Fibroblast of skin of right biceps (primary cell): ENCODE data around the gene CCNT1.
"Not testable (repeated sequence)": the region's sequence is repeated elsewhere in the genome, so short reads cannot be mapped to it uniquely, and the experiment has no call there.

Experiments
- DNase-seq: peaks from one replicate; pipeline ENCODE4 v3.0.0-alpha.2; 2013

CCNT1 gene

DNA sequence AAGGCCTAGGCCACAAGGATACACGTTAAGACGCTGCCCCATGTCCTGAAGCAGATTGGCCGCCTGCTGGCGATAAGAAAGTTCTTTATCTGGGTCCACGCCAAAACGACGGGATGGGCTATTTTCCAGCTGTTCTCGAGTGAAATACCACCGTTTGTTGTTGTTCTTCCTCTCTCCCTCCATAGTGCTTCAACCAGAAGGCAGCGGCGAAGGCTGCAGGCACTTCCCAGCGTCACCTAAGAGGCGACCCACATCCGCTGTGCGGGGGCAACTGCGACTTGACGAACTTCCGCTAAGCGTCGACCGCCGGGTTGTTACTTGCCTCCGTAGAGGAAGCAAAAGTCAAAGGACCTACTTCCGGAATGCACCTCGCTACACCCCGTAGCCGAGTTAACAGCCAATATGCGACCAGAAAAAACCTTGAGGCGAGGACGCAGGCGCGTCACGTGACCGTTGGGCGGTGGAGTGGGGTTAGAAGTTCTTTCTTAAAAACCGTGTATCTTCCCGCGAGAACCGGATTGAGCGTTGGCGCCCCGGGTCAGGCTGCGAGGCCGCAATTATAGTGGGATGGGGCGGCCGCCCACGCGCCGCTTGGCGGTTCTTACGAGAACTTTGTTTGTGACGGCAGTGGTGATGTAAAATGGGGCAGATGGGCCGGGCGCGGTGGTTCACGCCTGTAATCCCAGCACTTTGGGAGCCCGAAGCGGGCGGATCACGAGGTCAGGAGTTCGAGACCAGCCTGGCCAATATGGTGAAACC is at the start of gene CCNT1:
Gene CCNT1 (minus strand): TSS at position 215 of the 759 bp plus-strand sequence. CDS start 32 bp downstream, at position 183.
- peak; percentile 100 for DNase-seq

DNA sequence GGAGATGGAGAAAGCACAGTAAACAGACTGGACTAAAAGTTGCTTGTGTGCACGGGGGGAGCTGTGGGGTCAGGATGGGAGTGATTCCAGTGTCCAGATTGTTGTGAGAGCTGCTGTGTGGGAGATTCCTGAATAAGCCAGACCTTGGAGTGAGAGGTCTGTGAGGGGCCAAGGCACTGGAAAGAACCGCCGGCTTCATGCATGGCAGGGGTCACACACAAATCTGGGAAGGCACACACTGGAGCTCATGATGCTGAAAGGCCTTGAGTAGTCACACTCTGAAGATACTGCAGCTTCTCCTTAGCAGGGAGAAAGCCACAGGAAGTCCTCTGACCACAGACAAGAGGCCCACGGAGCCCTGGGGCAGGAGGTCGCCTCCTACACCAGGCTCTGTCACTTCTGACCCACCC is 49.3 kb upstream of the CCNT1 start:
- DNase-seq = no peak

DNA sequence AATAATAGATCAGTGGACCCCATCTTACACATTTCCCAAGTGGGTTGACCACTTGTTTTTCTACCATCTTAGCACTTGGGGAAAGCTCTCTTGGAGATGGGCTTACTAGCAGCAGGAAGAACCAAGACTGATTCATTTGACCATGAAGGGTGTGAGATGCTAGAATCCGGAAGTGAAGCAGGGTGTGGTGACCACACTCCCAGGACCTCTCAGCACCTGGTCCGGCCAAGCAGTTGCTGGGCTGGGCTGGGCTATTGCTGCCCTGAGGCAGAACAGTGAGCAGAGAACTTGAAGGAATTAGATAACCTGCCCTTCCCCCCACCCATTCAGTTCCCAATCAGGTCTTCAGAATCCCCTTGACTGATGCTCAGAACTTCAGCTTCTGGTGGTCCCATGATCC is 48.0 kb upstream of the CCNT1 start:
- no peak for DNase-seq

DNA sequence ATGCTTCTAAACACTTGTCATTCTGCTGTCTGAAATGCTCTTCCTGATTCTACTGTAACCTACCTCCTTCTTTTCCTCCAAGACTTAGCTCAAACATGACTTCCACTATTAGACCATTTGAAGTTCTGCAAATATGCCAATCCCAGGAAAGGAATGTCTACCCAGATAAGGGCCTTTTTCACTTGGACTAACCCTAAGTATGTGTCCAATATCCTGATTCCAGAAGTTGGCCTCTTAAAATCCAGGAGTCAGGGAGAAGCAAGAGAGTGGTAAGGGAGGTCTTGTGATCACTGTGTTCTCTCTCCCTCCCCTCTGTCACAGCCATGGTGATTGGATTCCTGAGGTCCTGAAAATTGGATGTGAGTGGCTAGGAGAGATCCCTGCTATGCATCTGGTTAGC is 42.2 kb upstream of the CCNT1 start:
- no peak for DNase-seq

DNA sequence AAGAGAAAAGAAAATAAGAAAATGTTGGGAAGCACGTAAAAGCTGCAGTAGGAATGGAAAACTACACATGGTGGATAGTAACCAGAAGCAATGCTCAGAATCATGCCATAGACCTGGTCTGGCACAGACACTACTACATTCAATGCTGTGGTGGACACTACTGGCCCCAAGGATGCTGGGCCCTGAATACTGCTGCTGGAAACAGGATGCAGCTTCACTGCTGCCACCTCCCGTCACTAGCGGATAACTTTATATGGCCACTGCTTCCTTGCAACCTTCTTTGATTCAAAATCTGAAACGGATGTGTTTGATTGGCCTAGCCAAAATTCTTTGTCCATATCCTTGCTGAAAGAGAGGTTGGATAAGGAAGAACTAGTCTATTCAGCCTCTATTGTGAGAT is 41.7 kb upstream of the CCNT1 start:
- no peak for DNase-seq

DNA sequence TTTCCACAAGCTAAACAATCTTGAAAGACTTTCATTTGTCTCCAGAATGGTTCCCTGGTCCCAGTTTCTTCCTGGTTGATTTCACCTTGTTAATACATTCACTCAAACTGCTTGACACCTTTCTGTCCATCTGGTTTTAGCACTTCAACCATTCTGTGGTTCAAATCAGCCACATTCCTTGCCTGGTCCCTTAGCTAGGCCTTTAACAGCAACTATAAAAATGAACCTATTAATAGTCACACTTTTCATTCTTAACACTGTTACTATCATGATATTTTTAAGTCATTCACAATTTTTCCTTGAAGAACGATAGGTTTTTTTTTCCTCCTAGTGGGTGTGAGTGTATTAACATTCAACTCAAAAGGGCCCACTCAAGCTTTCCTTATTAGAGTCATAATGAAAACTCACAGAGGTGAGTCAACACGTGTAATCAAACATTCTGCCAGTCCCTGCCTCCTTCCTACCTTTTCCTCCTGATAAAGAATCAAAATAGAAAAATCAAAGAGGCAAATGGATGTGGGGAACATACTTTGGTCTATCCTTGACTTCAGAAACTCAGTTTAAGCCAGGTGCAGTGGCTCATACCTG is 34.4 kb upstream of the CCNT1 start:
- DNase-seq = no peak

DNA sequence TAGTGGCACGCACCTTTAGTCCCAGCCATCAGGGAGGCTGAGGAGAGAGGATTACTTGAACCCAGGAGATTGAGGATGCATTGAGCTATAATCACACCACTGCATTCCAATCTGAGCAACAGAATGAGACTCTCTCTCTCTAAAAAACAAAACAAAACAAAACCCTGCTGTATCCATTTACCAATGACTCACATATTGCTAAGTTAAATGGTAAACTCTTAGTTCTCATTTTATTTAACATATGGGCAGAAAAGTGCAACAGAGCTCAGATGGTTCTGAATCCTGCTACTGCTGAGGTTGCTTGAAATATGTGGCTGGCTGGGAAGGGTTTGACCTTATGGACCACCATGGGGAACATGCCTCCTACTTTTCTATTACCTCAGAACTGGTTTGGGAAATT is 33.7 kb upstream of the CCNT1 start:
- no peak for DNase-seq

DNA sequence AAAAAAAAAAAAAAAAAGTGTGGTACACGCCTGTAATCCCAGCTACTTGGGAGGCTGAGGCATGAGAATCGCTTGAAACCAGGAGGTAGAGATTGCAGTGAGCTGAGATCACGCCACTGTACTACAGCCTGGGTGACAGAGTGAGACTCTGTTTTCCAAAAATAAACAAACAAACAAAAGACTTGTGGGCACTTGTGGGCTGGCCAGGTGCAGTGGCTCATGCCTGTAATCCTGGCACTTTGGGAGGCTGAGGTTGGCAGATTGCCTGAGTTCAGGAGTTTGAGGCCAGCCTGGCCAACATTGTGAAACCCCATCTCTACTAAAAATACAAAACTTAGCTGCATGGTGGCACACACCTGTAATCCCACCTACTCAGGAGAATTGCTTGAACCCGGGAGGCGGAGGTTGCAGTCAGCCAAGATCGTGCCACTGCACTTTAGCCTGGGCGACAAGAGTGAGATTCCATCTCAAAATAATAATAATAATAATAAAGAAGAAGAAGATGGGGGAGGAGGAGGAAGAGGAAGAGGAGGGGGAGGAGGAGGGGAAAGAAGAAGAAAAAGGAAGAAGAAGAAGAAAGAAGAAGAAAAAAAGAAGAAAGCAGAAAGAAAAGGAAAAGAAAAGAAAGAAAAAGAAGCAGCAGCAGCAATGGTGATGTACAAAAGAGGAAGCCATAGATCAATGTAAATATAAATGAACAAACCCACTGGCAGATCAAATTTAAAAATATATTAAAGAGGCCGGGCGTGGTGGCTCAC is 27.9 kb upstream of the CCNT1 start:
- no peak for DNase-seq

DNA sequence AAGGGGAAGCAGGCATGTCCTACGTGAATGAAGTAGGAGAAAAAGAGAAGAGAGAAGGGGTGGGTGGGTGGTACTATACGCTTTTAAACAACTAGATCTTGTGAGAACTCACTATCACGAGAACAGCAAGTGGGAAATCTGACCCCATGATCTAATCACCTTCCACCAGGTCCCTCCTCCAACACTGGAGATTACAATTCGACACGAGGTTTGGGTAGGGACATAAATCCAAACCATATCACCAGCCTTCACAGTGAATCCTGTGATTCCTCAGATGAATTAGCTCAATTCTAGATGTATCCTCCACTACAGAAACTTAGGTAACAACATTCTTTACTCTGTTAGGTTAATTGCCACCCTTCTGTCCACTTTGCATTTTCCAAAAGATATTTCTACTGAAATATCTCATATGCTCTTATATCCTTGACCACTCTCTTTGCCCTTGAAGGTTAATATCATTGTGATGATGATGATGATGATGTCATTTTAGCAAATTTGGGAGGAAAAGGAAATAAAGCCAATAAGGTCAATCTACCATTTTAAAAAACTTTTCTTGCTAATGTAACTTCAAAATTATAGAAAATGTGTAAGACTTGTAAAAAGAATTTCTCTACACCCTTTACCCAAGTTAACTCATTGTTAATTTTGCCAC is 23.2 kb upstream of the CCNT1 start:
- no peak for DNase-seq

DNA sequence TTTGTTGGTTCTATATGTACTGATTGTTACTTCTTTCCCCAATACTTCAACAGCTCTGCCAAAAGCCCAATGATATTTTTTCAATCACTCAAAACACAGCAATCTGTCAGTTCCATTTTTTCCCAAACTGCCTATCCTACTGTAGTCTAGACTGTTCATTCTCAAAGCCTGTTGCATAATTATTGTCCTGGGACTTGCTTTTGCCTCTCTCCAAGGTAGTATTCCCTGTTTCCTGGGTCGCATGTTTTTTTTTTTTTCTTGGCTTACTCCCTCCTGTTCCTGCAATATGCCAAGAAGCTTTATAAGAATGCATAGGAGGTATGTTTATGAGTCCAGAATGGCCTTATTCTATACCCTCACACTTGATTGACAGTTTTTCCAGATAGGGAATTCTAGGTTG is 19.9 kb upstream of the CCNT1 start:
- no peak for DNase-seq

DNA sequence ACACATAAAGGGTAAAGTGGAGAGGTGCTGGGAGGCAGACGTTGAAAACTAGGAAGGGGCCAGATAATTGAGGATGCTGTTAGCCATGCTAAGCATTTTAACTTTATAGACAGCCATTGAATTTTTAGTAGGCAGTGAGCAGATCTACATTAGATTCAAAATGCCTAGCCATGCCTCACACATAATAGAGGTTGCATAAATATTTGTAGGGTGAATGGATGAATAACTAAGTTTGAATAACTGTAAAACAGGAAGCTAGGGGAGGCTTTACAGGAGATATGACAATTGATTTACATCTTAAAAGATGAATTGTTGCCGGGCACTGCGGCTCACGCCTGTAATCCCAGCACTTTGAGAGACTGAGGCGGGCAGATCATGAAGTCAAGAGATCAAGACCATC is 12.3 kb upstream of the CCNT1 start:
- DNase-seq = no peak

DNA sequence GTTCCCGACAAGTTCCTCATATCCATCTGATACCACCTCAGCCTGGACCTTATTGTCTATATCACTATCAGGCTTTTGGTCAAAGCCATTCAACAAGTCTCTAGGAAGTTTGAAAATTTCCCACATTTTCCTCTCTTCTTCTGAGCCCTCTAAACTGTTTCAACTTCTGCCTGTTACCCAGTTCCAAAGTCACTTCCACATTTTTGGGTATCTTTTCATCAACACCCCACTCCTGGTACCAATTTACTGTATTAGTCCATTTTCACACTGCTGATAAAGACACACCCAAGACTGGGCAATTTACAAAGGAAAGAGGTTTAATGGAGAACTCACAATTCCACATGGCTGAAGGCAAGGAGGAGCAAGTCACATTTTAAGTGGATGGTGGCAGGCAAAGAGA is 4.2 kb upstream of the CCNT1 start:
- DNase-seq = not testable (repeated sequence)

DNA sequence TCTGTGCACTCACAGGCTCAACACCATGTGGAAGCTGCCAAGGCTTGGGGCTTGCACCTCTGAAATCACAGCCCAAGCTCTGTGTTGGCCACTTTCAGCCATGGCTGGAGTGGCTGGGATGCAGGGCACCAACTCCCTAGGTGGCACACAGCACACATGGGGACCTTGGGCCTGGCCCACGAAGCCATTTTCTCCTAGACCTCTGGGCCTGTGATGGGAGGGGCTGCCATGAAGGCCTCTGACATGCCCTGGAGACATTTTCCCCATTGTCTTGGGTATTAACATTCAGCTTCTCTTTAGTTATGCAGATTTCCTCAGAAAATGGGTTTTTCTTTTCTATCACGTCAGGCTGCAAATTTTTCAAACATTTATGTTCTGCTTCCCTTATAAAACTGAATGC is 3.7 kb upstream of the CCNT1 start:
- DNase-seq = not testable (repeated sequence)

DNA sequence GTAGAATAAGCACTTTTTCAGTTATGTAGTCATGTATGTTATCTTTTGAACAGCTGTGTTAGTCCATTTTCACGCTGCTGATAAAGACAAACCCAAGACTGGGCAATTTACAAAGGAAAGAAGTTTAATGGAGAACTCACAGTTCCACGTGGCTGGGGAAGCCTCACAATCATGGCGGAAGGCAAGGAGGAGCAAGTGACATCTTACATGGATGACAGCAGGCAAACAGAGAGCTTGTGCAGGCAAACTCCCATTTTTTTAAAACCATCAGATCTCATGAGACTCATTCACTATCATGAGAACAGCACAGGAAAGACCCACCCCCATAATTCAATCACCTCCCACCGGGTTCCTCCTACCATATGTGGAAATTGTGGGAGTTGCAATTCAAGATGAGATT is 2.5 kb upstream of the CCNT1 start:
- DNase-seq = not testable (repeated sequence)

DNA sequence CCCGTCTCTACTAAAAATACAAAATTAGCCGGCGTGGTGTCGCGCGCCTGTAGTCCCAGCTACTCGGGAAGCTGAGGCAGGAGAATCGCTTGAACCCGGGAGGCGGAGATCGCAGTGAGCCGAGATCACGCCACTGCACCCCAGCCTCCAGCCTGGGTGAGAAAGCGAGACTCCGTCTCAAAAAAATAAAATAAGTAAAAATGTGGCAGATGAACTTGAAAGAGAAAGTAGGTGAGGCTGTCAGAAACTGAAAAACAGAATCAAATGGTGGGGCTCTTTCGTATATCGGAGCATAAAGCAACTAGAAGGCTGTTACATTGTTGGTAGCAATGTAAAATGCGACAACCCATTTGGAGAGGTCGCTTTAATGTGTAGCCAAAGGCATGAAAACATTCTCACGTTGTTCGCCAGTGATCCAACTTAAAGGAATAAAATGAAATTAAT is 767 bp upstream of the CCNT1 start:
- DNase-seq = peak; percentile 4

DNA sequence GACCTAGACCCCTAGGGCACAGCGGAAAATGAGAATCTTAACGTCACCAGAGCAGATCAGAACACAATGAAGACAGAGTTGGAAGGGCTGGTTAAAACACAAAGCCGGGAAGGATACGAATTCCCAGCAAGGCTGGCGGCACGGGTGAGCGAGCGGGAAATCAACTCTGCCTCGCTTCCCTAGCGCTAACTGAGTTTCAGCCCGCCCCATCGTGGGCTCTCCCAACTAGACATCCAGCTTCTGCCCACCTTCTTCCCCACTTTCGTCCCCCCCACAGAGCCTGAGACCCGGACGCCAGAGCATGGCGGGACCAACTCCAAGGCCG is 377 bp downstream of the CCNT1 start:
- no peak for DNase-seq

DNA sequence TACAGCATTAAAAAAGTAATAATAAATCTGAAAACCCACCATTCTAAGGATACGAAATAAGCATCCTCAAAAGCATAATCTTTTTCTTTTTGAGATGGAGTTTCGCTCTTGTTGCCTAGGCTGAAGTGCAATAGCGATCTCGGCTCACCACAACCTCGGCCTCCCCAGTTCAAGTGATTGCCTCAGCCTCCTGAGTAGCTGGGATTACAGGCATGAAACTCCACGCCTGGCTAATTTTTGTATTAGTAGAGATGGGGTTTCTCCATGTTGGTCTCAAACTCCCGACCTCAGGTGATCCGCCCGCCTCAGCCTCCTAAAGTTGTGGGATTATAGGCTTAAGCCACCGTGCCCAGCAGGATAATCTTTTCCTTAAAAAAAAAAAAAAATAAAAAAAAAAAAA is 4.3 kb downstream of the CCNT1 start:
- no peak for DNase-seq

DNA sequence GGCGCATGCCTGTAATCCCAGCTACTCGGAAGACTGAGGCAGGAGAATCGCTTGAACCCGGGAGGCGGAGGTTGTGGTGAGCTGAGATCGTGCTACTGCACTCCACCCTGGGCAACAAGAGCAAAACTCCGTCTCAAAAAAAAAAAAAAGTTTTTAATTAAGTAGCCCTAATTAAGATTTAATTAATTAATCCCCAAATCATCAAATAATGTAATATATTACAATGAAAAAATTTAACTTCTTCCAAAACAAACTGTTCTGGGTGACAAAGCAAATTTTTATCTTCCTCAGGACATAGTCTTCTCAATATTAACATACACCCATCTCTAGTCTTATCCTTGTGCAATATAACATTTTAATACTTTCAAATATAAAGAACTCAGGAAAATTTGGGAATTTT is 17.7 kb downstream of the CCNT1 start:
- not testable (repeated sequence) for DNase-seq

DNA sequence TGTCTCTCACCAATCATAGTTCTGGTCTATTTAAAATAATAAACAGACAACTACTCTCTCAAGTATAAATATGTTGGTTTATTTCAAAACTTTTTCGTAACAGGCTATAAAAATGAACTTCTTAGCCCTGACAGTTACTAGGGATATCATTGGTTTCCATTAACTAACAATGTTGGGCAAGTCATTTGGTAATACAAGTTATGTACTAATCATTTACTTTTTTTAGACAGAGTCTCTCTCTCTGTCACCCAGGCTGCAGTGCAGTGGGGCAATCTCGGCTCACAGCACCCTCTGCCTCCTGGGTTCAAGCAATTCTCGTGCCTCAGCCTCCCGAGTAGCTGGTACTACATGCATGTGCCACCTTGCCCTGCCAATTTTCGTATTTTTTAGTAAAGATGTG is 19.9 kb downstream of the CCNT1 start:
- DNase-seq = no peak

DNA sequence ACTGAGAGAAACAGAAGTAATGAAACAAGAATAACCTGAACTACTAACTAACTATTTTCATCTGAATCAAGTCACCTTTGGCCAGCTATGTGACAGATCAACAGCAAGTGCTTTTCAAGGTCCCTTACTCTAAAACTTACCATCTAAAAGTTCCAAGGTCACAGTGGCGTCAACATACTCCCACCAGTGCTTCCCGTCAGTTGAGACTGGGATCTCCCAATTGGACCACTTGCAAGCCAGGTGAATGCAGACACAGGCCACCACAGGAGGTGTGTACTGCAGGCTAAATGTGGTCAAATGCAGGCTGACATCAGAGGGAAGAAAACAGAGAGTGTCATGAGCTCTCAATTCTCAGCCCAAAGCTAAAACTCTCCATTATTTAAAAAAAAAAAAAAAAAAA is 20.6 kb downstream of the CCNT1 start:
- DNase-seq = no peak

DNA sequence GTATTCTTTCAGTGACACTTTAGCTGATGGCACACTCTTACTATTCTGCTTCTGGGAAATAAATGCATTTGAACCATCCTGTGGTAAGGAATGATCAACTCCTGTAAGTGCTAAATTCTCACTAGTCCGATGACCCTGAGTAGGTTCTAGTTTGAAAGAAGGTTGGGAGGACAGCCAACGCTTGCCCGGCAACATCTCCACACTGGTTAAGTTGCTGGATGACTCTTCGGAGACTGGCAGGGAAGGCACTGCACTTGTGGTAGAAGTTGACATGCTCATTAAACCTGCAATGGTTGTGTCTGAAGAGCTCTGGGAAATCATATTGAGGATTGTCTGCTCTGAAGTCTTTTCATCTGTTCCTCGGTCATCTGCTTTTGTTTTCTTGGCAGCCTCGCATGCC is 22.5 kb downstream of the CCNT1 start:
- DNase-seq = no peak

DNA sequence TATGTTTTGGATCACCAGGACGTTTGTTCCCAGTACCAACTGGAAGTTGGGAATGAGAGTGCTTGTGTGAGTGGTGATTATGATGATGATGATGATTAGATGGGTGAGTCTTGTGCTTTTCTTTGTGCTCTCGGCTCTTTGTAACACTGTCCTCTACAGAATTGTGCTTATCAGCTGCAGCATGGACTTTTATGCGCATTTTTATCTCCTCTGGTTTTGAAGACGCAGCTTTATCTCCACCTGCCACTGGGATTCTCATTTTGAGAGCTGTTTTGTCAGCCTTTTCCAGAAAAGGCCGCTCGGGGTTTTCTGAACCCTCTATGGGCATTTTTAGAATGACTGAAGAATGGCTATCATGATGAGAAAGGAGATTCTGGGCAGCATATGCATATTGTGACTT is 22.9 kb downstream of the CCNT1 start:
- no peak for DNase-seq

DNA sequence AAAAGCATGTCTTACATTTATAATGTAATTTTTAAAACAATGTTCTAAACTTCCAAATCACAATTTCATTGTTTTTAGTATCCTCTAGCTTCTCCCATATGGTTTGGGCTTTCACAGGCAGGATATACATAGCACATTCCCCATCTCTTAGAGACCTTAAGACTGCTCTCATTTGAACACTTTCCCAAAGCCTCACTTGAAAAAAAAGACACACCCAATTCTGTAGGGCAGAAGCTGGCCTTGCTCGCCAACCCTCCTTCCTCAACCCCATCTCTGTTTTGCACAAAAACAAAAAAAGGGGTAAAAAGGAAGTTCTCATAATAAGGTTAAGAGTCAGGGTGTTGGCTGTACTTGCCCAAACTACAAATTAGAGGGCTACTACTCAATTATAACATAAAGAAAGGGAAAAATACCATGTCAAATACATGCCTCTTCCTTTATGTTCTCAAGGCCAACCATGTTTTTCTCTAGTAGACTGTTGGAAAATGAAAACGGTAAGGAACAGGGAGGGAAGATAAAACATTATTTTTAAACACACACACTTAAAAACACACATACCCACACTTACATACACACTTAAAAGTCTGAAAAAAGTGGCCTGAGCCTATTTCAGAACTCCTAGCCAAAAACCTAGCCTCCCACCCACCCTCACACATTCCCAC is 24.6 kb downstream of the CCNT1 start:
- no peak for DNase-seq
